Measurements from ENCODE around the gene ADAP1.

The ADAP1 gene

DNA sequence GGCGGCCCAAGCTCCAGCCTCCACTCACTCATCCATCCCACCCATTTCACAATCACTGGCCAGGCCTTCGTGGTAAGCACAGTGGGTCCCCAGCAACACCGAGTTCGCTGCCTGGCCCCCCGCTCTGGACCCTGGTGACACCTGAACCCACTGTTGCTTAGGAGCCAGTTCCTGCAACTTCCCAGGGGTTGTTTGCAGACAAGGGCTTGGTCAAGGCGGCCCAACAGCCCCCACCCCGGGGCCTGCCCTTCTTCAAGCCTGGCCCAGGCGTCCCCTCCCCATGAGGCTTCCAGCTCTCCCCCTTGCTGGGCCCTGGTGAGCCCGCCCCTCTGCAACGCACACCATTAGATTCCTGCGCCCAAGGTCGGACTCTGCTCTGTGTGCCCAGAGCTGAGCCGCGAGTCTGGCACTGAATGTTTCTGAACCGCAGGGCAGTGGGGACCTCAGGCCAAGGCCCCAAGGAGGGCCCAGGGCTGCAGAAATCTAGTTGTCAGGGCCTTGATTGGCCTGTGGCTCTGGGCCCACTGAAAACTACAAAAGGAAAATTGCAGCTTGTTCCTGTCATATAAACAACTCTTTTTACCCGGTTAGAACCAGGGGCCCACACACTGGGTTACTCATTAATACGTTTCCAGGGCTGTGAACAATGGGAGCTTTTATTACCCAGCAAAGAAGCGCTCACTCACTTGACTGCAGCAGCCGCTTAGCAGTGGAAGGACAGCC is 23.0 kb upstream of the ADAP1 start:
- TF ChIP-seq CTCF (conservative IDR thresholded peaks at IDR 0.05; ENCODE audit: control insufficient read depth, insufficient read depth, low read depth, low read length), result no peak
- no peak overlapping the region for H3K4me3 ChIP-seq (ENCODE audit: control insufficient read depth, low read depth, low read length)
- no peak for DNase-seq (ENCODE audit: low read depth)

DNA sequence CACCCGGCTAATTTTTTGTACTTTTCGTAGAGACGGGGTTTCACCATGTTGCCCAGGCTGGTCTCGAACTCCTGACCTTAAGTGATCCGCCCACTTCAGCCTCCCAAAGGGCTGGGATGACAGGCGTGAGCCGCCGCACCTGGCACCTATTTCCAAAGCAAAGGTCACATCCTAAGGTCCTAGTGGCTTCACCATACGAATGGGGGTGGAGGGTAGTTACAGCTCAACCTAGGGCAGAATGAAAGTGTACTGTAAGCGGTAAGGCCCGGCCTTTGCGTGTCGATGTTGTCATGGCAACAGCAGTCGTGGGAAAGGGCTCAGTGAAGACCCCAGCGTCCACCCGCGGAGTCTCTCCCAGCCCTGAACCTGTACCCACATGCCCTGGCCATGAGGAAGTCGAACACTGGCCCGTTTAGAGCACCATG is 22.4 kb upstream of the ADAP1 start:
- no peak for TF ChIP-seq CTCF (conservative IDR thresholded peaks at IDR 0.05; ENCODE audit: control insufficient read depth, insufficient read depth, low read depth, low read length)

DNA sequence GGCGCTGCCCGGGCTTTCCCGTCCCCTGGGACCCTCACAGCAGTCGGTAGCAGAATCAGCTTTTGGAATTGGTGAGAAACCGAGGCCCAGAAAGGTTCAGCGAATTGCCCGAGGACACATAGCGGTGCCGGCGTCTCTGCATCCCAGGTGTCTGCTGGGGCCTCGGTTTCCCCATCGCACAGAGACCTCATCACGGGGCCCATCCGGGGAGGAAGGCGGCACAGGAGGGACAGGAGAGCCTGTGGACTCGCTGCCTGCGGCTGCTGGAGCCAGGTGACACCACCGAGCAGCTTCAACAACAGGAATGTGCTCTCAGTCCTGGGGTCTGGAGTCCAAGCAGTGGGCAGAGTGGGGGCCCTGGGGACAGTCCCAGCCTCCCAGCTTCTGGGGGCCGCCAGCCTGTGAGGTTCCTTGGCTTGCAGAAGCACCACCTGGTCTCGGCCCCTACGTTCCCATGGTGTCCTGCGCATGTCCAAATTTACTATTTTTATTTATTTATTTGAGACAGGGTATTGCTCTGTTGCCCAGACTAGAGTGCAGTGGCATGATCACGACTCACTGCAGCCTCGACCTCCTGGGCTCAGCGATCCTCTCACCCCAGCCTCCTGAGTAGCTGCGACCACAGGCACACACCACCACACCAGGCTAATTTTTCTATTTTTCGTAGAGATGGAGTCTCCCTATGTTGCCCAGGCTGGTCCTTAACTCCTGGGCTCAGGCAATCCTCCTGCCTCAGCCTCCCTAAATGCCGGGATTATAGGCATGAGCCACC is 21.4 kb upstream of the ADAP1 start:
- no peak for TF ChIP-seq CTCF (conservative IDR thresholded peaks at IDR 0.05; ENCODE audit: control insufficient read depth, insufficient read depth, low read depth, low read length)
- no peak for DNase-seq (ENCODE audit: low read depth)
- peak overlapping the region; percentile 45 for H3K4me3 ChIP-seq (ENCODE audit: control insufficient read depth, low read depth, low read length)

More for the DNA sequence above, 22.4 kb upstream of the ADAP1 start:
- no peak for DNase-seq (ENCODE audit: low read depth)
- H3K4me3 ChIP-seq (ENCODE audit: control insufficient read depth, low read depth, low read length), result no peak overlapping the region

DNA sequence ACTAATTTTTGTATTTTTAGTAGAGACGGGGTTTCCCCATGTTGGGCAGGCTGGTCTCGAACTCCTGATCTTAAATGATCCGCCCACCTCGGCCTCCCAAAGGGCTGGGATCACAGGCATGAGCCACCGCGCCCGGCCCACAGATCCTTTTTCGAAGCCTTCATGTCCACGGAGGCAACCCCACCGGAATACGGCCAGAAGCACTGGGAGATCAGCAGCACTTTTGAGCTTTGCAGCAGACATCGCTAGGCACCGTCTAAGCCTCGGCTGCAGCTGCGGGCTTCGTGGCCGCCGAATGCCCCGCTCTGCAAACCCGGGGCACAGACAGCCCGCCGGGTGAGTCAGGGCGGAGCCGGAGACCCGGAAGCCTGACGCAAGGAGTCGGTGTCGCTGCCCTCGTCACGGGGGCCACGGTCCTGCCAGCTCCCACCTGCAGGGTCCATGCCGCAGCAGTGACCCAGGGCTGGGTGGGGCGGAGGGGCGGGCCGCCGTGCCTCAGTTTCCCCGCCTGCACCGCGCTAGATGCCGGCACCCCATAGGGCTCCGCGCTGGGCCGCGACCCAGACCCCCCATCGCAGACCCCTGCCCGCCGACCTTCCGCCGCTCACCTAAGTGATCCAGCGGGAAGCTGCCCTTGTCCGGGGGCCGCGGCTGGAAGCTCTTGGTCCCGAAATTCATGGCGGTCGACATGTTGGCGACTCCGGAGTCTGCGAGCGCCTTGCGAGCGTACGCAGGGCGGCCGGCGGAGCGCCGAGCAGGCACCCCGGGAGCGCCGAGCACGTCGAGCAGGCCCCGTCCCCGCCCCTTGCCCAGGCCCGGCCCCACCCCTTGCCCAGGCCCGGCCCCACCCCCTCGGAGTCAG is 20.6 kb upstream of the ADAP1 start, which contains the start of gene COX19:
Gene COX19 (minus strand): TSS at position 730 of the 862 bp plus-strand sequence. CDS start 40 bp downstream, at position 690.
- peak; percentile 82 for DNase-seq (ENCODE audit: low read depth)
- peak within 1 kb of the TSS; percentile 89 for H3K4me3 ChIP-seq (ENCODE audit: control insufficient read depth, low read depth, low read length)
- TF ChIP-seq CTCF (conservative IDR thresholded peaks at IDR 0.05; ENCODE audit: control insufficient read depth, insufficient read depth, low read depth, low read length), result no peak

GRCh38 chr7:974172-974571 is 19.7 kb upstream of the ADAP1 start:
- DNase-seq (ENCODE audit: low read depth), result peak; percentile 20
- H3K4me3 ChIP-seq (ENCODE audit: control insufficient read depth, low read depth, low read length), result peak overlapping the region; percentile 89
- TF ChIP-seq CTCF (conservative IDR thresholded peaks at IDR 0.05; ENCODE audit: control insufficient read depth, insufficient read depth, low read depth, low read length), result no peak

- H3K4me3 ChIP-seq (ENCODE audit: control insufficient read depth, low read depth, low read length), result no peak overlapping the region
- no peak for TF ChIP-seq CTCF (conservative IDR thresholded peaks at IDR 0.05; ENCODE audit: control insufficient read depth, insufficient read depth, low read depth, low read length)
- no peak for DNase-seq (ENCODE audit: low read depth)
Observed at GRCh38 chr7:973312-973711, 18.8 kb upstream of the ADAP1 start.

Data from fibroblast of mammary gland (primary cell).